HG03159 (cell line): ENCODE data around the gene CREM.

Experiments
- ATAC-seq: cut with Tn5 transposase; IDR thresholded peaks from one replicate; pipeline ENCODE4 v1.9.1; 2021; ENCODE audit warnings: mild to moderate bottlenecking, moderate library complexity; ENCODE audit not compliant: unreplicated experiment

CREM gene

DNA sequence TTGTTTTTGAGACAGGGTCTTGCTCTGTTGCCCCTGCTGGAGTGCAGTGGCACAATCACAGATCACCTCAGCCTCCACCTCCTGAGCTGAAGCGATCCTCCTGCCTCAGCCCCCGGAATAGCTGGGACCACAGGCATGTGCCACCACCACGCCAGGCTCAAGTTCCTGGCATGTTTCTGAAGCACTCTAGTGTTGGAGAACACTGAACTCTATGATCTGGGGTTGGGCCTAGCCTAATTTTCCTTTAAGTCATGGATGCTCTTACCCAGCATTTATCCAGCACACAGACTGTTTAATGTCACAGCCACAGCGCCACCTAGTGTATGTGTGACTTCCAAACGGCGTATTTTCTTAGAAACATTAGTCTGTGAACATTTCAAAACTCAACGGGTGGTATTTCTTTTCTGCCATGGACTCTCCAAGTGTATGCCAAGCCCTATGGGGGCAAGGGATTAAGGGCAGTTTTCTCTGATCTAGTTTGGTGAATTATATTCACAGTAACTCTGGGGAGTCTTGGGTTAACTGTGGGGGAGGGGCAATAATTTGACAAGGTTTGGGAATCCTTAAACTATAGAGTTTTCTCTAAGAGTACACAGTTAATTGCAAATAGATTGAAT is 91.8 kb downstream of the CREM start:
- ATAC-seq: peak; percentile 65

DNA sequence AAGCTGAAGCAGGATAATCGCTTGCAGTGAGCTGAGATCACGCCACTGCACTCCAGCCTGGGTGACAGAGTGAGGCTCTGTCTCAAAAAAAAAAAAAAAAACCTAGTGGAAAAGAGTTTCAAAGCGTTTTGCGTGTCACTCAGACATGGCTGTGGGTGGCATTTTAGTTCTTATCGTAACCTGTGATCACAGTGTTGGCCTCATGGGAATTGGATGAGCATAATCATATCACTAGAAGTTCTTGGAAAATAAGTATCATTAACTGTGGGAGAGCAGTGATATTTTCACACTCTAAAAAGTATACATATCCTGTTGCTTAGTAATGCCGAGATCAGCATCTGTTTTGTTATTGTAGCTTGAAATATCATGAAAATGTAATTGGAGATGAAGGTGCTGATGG is 92.6 kb downstream of the CREM start:
- no peak for ATAC-seq

DNA sequence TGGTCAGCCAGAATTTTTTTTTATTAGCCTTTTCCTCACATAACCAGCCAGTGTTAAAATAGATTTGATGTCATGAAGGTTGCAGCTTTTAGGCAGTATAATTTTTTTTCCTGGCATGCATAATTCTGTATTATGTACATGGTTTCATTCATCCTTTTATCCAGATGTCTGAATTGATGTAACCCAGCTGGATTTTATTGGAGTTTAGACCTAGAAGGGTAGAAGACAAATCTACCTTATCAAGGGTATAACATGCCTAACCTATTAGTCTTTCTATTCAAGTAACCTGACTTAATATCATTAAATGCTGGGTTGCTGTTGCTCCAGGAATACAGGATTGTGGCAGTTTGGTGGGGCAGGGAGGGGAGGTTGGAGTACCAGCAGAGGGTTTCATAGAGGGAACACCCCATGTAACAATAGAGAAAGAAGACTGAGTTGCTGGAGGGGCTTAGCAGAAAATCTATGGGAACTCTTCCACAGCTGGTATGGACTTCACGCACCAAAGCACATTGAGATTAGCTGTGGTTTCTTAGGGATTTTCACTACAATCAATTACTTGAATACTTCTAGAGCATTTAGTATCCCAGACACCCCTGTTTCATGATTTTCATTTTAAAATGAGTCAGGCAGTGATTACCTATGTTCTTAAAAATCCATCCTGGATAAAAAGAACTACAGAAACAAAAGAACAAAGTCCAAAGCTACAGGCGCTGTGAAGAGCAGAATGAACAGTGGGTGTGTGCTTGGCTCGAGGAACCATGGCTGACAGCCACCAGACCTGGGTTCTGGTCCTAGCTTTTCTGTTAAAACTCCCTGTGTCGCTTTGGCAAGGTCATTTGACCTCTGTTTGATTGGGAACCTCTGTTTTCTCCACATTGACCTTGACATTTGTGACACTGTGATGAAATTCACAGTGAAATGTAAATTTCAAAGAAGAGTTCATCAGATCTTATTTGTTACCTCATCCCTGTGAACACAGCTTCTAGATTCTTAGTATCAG is 93.5 kb downstream of the CREM start:
- ATAC-seq: no peak

DNA sequence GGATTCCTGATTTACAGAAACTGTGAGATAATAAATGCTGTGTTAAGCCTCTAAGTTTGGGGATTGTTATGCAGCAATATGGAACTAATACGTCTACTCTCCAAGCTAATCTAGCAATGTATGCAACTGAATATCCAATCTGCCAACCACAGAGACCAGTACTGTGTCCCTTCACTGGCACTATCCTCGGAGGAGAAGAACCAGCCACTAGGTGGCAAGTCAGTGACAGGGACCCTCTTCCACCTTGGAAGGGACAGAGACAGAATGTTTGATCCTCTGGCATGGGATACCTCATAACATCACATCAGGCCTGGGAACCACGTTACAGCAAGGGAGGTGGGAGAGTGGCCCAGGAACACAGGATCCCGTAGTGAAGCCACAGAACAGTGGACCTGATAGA is 96.4 kb downstream of the CREM start:
- ATAC-seq: no peak

DNA sequence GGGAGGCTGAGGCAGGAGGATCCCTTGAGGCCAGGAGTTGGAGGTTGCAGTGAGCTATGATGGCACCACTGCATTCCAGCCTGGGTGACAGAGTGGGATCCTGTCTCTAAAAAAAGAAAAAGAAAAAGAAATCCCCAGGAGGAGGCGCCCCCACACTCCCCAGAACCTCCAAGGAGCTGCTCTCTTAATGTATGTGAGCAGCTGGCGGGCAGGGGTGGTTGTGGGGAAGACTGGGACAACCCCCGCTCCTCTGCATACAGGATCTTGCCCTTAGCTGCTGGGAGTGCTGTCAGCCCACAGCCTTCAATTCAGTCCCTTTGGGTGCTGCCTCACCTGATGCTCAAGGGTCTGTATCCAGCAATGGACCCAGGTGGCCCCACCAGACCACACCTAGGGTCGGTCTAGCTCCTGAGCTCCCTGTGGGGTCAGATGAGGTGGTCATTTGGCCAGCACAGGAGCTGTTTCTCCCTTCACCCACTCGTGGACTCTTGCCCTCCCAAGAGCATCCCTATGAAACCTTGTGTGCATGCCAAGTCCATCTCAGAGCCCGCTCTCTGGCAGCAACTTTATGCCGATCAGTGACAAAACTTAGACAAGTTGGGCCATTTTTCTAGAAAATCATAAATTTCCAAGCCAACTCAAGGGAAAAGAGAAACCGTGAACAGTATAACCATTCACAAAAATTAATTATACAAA is 97.5 kb downstream of the CREM start:
- ATAC-seq: no peak

DNA sequence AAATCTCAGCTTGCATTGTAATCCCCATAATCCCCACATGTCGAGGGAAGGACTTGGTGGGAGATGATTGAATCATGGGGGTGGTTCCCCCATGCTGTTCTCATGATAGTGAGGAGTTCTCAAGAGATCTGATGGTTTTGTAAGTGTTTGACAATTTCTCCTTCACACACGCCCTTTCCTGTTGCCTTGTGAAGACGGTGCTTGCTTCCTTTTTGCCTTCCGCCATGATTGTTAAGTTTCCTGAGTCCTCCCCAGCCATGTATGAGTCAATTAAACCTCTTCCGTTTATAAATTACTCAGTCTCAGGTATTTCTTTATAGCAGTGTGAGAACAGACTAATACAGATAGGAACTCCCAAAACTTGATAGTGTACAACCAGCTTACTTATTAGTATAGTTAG is 98.6 kb downstream of the CREM start:
- no peak for ATAC-seq

DNA sequence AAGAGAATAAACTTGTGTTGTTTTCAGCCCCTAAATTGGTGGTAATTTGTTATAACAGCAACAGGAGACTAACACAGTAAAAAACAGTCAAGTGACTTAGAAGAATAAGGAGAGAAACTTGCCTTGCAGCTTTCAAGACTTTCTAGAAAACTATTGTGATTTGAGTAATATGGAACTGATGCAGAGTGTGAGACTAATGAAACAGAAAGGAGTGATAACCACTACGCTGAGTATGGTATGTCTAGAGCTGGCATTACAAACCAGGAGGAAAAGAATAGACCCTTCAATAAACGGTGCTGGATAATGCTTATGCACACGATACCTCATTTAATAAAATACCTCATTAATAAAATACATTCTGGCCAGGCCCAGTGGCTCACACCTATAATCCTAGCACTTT is 99.9 kb downstream of the CREM start:
- no peak for ATAC-seq

DNA sequence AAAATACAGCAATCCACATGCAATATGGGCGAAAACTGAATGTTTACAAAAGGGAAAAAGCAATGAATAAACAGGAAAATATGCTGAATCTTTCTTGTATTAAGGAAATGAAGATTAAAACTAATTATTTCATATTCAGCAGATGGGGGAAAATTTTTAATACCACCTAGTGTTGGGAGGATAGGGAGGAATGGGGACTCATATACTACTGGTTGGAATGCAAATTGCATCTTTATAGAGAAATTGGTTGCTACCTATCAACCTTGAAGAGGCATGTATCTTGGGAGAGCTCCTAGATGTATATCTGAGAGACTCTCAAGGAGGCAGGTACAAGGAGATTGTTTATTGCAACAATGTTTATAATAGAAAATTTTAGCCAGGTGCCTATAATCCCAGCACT is 101.4 kb downstream of the CREM start:
- no peak for ATAC-seq

DNA sequence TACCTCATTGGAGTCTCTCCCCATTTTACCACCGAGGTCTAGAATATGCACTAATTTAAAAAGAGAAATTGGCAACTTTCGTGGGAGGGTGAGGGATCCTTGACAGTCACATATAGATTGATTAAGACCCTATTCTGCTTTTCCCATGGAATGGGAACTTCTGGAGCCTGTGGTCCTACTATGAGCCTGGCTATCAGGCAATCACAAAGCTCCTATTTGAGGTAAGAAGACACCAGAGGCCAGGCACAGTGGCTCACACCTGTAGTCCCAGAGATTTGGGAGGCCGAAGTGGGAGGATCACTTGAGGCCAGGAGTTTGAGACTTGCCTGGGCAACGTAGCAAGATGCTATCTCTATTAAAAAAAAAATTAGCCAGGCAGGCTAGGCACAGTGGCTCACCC is 105.0 kb downstream of the CREM start:
- no peak for ATAC-seq

DNA sequence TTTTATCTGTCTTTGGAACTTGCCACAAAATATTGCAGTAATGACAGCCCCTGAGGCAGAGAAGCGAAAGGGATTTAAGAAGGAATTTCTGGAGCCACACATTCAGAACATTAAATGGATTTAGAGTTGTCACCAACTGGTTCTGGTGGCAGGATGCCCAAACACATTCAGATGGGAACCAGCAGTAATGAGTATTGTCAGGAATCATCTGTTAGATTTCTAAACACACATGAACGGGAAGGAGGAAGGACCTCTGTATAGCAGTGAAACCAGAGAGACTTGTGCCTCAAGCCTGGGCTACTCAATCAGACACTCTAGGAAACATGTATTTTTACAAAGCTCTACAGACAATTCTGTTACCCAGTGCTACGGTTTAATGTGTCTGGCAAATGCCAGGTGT is 105.9 kb downstream of the CREM start:
- no peak for ATAC-seq

DNA sequence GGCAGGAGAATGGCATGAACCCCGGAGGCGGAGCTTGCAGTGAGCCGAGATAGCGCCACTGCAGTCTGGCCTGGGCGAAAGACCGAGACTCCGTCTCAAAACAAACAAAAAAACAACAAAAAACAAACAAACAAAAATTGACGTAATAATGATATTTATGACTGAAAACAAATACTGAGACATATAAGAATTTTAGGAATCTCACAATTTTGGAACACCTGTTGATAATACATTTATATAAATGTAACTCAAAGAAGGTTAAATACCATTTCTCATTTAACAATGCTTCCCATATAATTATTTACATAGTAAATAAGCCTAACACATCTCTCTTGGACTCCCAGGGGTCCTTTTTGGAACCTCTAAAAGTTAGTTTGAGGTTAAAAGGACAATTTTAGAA is 107.4 kb downstream of the CREM start:
- no peak for ATAC-seq

DNA sequence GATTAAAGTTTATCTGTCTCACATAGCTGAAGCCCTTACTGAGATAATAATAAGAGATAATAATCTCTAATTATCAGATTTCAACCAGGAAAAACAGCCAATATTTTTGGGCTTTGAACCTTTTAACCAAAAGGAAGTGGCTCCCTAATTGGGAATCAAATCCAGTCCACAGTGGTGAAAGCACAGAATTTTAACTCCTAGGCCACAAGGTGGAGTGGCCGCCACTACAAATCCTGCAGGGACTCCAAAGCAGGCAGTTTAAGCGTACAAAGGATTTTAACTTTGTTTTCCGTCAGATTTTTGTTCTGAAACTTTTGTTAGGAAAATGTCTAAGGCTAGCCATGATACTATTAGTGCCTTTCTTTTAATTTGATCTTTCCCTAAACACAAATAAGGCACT is 110.1 kb downstream of the CREM start:
- ATAC-seq: no peak

DNA sequence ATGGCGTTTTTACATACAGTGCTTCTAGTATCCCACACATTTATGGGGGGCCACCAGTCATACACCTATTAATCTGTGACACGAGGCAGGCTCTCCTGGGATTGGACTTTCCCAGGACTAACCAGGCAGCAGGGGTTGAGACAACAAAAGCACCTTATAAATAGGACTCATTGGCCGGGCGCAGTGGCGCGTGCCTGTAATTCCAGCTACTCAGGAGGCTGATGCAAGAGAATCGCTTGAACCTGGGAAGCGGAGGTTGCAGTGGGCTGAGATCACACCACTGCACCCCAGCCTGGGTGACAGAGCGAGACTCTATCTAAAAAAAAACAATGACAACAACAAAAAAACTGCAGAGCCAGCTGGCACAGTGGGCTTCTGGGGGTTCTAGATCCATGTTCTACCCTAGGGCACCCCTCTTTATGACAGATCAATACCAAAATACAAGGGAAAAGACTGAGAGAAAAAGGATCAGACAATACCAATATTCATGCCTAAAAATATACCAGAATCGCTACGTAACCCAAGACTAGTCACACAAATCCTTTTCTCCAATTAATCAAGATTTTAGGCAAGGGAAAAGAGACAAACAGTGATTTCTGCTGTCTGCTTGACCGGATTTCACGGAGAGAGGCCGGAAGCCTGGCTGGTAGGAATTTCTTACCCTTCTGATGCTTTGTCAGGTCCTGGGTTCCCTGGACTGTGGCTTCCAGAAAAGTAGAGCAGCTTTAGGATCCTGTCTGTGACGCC is 111.3 kb downstream of the CREM start:
- no peak for ATAC-seq

DNA sequence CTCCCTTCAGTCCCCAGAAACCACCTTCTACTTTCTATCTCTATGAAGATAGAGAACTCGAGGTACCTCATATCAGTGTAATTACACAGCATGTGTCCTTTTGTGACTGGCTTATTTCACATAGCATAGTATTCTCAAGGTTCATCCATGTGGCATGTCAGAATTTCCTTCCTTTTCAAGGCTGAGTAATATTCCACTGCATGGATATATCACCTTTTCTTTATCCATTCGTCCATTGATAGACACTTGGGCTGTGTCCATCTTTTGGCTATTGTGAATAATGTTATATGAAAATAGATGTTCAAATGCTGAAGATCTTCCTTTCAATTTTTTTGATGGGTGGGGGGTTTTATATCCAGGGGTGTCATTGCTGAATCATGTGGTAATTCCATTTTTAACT is 117.9 kb downstream of the CREM start:
- no peak for ATAC-seq

DNA sequence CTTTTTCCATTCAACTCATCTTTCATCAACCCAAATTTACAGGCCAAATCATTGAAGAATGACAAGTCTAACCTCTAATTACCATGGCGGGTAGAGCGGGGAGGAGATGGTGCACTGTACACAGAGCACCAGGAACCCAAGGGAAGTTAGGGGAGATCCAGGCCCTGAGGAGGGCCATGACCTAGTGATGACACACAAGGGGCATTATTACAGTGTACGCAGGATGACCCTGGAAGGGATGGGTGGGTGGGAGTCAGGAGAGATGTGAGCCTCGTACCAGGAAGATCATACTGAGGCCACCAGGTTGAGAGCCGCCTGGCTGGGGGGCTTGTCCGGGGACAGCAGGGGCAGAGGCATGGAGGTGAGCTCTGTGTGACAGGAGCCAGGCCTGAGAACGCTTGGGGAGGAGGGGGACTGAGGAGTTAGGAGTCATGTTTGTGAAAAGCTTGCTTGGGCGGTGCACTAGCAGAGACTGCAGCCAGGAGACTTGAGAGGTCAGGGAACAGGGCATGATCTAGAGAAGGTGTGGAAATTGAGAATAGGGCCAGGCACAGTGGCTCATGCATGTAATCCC is 120.2 kb downstream of the CREM start:
- ATAC-seq: no peak

DNA sequence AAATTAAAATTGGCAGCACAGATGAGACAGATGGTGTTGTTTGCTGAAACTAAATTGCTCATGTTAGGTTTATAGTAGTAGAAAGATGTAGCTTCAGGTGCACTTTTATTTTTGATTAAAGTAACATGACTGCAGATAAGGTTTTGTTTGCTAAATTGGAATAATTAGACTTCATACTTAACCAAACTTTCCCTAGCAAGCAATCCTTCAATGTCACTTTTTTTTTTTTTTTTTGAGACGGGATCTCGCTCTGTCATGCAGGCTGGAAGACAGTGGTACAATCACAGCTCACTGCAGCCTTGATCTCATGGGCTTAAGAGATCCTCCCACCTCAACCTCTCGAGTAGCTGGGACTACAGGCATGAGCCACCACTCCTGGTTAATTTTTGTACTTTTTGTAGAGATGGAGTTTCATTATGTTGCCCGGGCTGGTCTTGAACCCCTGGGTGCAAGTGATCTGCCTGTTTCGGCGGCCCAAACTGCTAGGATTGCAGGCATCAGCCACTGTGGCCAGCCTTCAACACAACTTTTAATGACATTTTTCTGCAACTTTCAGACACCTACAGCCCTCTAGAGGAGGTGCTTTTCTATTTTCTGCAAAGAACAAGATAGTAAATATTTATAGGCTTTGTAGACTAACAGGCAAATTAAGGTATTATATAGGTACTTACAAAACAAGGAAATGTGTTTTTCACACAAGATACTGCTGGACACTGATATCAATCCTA is 124.9 kb downstream of the CREM start:
- ATAC-seq: no peak

DNA sequence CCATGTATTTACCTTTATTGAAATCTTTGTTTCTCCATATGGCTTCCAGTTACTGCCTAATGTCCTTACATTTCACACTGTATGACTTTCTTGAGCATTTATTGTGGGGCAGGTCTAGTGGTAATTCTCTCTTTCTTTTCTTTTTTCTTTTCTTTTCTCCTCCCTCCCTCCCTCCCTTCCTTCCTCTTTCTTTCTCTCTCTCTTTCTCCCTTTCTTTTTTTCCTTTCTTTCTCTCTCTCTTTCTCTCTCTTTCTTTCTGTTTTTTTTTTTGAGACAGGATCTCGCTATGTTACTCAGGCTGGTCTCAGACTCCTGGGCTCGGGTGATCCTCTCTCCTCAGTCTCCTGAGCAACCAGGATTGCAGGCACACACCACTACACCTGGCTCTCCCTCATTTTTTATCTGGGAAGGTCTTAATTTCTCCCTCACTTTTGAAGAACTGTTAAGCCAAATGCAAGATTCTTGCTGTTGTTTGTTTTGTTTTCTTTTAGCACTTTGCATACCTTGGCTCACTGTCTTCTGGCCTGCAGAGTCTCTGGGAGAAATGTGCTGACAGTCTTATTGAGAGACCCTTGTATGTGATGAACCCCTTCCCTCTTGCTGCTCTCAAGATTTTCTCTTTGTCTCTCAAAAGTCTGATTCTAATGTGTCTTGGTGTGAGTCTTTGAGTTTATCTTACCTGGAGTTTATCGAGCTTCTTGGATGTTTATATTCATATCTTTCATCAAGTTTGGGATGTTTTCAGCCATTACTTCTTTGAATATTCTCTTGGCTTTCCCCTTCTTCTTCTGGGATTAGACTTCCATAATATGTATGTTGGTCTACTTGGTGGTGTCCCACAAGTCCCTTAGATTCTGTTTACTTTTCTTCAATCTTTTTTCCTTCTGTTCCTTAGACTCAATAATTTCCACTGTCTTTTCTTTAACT is 130.7 kb downstream of the CREM start:
- ATAC-seq: no peak

DNA sequence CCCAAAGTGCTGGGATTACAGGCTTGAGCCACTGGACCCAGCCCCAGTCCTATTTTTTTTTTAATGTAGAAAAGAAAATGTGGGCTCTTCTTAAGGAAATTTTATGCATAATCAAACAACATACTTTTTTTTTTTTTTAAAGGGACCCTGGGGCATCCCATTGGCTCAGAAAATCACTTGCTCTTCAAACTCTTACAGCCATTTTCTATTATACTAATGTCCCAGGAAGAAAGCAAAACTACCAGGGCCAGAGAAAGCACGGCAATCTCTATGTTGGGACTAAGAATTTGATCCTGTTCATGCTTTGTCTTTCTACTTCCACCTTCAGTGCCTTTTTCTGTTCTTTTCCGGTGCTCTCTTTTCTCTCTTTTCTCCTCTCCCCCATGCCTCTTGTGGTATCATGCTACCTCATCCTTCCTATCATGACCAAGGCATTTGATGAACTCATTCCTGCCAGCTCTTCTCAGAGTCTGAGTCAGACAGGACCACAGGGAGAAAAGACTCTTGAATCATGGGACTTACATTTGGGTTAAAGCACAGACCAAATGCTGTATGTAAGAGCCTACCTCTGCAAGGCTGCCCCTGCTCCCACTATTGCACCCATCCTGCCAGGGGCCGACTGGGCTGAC is 133.2 kb downstream of the CREM start:
- ATAC-seq: no peak

DNA sequence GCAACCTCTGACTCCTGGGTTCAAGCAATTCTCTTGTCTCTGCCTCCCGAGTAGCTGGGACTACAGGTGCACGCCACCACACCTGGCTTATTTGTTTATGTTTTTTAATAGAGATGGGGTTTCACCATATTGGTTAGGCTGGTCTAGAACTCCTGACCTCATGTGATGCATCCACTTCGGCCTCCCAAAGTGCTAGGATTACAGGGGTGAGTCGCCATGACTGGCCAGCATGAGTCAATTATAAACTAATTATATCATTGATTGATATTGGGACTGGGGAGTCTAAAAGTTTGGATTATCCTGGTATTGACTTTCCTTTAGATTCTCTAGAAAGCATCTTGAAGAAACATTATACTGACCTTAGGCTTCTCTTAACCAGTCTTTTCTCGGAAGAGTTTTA is 135.8 kb downstream of the CREM start:
- ATAC-seq: no peak
